VCaP (cell line): Measurements from ENCODE around the gene FRRS1.

Source experiments
- H3K27ac ChIP-seq: fragments of 450-650 bp; 2 replicates; pipeline ENCODE4 v1.5.1; 2017
- TF ChIP-seq, protein P1 (sequence below): fragments of 450-650 bp; conservative IDR thresholded peaks from 2 replicates; pipeline ENCODE4 v1.5.1; 2017; ENCODE audit warnings: mild to moderate bottlenecking, moderate library complexity

Gene FRRS1

DNA sequence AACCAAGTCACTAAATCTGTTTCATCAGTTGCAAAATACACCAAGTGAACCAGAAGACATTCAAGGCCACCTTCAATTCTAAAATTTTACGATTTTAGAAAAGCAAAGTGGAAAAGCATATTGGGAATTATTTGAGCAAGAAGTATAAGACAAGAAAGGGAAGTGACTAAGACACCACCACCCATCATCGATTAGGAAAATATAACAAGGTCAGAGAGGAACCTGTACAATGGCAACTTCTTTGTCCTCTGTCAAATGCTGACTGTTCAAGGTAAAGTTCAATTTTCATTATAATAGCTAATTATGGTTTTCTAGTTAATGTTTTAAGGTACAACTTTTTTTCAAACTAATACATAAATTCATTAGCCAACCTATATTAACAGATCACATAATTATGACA, 10.8 kb downstream of the FRRS1 start:
- no peak overlapping the region for H3K27ac ChIP-seq
- TF ChIP-seq, protein P1, sequence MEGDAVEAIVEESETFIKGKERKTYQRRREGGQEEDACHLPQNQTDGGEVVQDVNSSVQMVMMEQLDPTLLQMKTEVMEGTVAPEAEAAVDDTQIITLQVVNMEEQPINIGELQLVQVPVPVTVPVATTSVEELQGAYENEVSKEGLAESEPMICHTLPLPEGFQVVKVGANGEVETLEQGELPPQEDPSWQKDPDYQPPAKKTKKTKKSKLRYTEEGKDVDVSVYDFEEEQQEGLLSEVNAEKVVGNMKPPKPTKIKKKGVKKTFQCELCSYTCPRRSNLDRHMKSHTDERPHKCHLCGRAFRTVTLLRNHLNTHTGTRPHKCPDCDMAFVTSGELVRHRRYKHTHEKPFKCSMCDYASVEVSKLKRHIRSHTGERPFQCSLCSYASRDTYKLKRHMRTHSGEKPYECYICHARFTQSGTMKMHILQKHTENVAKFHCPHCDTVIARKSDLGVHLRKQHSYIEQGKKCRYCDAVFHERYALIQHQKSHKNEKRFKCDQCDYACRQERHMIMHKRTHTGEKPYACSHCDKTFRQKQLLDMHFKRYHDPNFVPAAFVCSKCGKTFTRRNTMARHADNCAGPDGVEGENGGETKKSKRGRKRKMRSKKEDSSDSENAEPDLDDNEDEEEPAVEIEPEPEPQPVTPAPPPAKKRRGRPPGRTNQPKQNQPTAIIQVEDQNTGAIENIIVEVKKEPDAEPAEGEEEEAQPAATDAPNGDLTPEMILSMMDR, result no peak

DNA sequence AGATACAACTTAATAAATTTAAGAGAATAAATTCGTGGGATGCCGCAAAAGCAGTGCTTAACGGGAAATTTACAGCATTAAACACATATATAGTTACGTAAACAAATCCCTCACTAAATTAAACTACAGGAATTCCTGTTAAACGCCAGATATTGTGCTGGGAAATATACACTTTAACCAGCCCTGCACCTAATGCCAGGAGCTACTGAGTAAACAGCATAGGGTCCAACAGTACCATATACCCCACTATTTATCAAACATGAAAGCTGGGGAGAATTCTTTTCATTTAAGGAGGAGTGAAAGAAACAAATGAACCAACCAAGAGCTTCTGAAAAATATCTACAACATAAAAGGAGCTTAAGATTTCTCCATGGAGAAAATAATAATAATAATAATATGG, 11.7 kb downstream of the FRRS1 start:
- no peak overlapping the region for H3K27ac ChIP-seq
- TF ChIP-seq, protein P1, result no peak

DNA sequence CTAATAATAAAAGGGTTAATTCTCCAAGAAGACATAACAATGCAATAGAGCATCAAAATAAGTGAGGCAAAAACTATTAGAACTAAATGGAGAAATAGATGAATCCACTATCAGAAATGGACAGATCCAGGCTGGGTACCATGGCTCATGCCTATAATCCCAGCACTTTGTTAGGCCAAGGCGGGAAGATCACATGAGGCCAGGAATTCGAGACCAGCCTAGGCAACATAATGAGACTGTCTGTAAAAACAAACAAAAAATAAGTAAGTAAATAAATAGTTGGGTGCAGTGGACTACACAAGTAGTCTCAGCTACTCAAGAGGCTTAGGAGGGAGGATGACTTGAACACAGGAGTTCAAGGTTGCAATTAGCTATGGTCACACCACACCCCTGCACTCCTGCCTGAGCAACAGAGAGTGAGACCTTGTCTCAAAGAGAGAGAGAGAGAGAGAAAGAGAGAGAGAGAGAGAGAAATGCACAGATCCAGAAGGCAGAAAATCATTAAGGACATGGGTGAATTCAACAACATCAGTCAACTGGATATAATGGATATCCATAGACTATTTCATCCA, 12.3 kb downstream of the FRRS1 start:
- no peak overlapping the region for H3K27ac ChIP-seq
- TF ChIP-seq, protein P1, result no peak

DNA sequence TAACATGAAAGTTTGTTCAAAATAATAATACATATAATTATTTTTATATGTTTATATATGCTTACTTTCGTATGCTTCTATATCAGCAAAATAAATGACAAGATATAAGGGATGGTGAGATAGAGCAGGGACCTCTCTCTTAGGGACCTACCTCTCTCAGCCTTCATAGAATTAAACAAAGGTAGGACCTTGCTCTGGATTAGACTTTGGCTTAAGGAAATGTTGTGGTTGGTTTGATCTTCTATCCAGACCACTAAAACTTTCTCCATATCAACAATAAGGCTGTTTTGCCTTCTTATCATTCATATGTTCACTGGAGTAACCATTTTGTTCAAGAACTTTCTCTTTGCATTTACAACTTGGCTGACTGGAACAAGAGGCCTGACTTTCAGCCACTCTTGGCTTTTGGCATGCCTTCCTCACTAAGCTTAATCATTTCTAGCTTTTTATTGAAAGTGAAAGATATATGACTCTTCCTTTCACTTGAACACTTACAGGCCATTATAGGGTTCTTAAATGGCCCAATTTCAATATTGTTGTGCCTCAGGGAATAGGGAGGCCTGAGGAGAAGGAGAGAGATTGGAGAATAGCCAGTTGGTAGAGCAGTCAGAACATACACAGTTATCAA, 14.4 kb downstream of the FRRS1 start:
- TF ChIP-seq, protein P1, result no peak
- H3K27ac ChIP-seq, result no peak overlapping the region

DNA sequence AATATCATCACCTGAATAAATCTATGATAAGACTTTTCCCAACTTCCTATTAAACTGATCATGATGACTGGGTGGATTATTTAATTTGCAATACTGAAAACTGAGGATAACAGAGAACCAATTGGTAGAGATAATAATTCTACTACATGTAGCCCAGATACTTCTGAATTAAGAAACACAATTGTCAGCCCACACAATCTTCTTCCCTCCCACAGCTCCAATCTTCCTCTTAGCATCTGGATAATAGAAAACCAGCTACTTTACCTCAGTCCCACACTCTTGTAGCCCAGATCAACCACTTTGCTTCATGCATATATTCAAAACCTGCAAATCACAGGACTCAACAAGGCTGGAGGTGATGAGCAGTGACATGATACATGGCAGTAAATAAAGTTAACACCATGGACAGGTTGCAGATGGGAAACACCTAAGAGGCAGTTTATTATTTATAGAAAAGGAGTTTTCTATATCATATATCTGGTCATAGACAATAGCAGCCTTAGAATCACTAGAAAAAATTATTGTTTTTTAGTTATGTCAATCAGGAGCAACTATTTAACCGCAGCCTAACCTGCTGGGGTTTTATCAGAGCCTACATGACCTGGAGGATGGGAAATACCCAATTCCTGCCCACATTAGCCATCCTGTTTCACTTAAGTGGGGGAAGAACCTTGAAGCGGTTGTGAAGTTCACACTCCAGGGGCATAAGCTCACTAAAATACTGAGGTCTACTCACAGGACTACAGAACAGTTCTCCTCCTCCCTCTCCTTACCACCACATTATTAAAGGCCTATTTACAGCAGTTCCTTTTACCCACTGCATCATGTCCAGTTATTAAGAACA, 16.7 kb downstream of the FRRS1 start:
- no peak overlapping the region for H3K27ac ChIP-seq
- TF ChIP-seq, protein P1, result no peak

DNA sequence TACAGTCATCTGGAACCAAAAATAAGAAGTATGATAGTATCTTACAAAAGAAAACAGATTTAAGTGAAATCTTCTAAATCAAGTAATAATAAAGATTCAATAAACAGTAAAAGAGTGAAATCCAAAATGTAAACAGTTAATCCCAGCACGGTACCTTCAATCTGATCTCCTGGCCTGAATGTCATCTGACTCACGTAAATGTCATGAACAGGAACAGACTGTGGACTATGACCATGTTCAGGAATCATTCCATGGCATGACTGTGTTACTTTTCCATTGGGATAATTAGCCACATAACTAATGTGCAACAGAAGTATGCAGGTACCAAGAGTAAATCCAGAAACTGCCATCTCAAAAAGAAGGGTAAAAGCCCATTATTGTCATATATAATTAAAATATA, 18.0 kb downstream of the FRRS1 start:
- no peak overlapping the region for H3K27ac ChIP-seq
- TF ChIP-seq, protein P1, result no peak

DNA sequence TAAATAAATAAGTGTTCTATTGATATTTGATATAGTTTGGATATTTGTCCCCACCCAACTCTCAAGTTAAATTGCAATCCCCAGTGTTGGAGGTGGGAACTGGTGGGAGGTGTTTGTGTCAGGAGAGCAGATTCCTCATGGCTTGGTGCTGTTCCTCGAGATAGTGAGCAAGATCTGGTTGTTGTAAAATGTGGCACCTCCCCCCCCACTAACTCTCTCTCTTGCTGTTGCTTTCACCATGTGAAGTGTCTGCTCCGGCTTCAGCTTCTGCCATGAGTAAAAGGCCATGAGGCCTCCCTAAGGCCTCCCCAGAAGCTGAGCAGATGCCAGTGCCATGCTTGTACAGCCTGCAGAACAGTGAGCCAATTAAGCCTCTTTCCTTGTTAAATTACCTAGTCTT, 20.8 kb downstream of the FRRS1 start:
- no peak overlapping the region for H3K27ac ChIP-seq
- TF ChIP-seq, protein P1, result no peak
